A673 (cell line): Measurements from ENCODE around the gene ANO2.

ENCODE experiments used
- CTCF ChIP-seq: fragments of 300-800, 200-600 bp; sonication (generic); conservative IDR thresholded peaks from 2 replicates; pipeline ENCODE4 v1.5.1; 2017; ENCODE audit warnings: low read depth, mild to moderate bottlenecking, antibody characterized with exemption, low read length, moderate library complexity, mixed read lengths
- EZH2 ChIP-seq: fragments of 200-600 bp; sonication (generic); IDR thresholded peaks from 2 replicates; pipeline ENCODE4 v1.6.1; 2017; ENCODE audit warnings: borderline replicate concordance, low read depth, mild to moderate bottlenecking, mixed read lengths, antibody characterized with exemption, low read length; ENCODE audit not compliant: poor library complexity, severe bottlenecking

GRCh38 chr12:5797661-5798060 is 147.4 kb downstream of the ANO2 start:
- TF ChIP-seq CTCF (no peak), EZH2 (no peak)
